K562 (cell line): Measurements from ENCODE around the gene CASKIN1. TPM values are rescaled to one million over a fixed set of nuclear protein-coding genes. Genes with fewer than 3 reads are reported as not detected.

Source experiments
- ARHGAP35 ChIP-seq: fragments of 450-650 bp; IDR thresholded peaks from 2 replicates; pipeline ENCODE4 v1.6.1; 2018; ENCODE audit not compliant: partially characterized antibody
- BRF1 ChIP-seq: IDR thresholded peaks from 3 replicates; pipeline ENCODE4 v1.6.1; 2011; ENCODE audit warnings: borderline replicate concordance, mild to moderate bottlenecking; ENCODE audit not compliant: insufficient read length; ENCODE audit errors: extremely low read depth
- E2F1 ChIP-seq: sonication (generic); formaldehyde crosslinking; IDR thresholded peaks from 2 replicates; pipeline ENCODE4 v1.8.1; 2023; ENCODE audit warnings: mild to moderate bottlenecking, missing genetic modification reagents, moderate library complexity
- E2F8 ChIP-seq: fragments of 450-650 bp; IDR thresholded peaks from 2 replicates; pipeline ENCODE4 v1.7.1; 2018; ENCODE audit warnings: mild to moderate bottlenecking, low read depth; ENCODE audit not compliant: partially characterized antibody
- ETV6 ChIP-seq, 3 experiments: fragments of 150-350 bp in 1 of 3; sonication (generic) in 1 of 3; formaldehyde crosslinking in 1 of 3; IDR thresholded peaks; 2 replicates each; pipeline versions ENCODE4 v1.6.1 to v1.8.0; 2014 to 2022; ENCODE audit warnings: borderline replicate concordance in 2 of 3, low read depth in 2 of 3, antibody characterized with exemption in 1 of 3, low read length in 1 of 3, mild to moderate bottlenecking in 1 of 3, missing genetic modification reagents in 1 of 3
- GMEB1 ChIP-seq: fragments of 250-450 bp; sonication (Bioruptor Pico); IDR thresholded peaks from 2 replicates; pipeline ENCODE4 v1.4.0; 2020; ENCODE audit warnings: mild to moderate bottlenecking
- JUND ChIP-seq, 2 experiments: IDR thresholded peaks; 2 replicates in 1 of 2; 3 replicates in 1 of 2; pipeline ENCODE4 v1.6.1; 2011; ENCODE audit warnings: borderline replicate concordance in 2 of 2, low read depth in 2 of 2, low read length in 2 of 2, improper control_type of control experiment in 1 of 2, missing biosample characterization in 1 of 2, missing genetic modification characterization in 1 of 2, missing genetic modification reagents in 1 of 2
- KDM5B ChIP-seq: fragments of 200-600 bp; sonication (generic); IDR thresholded peaks from 2 replicates; pipeline ENCODE4 v1.6.1; 2012; ENCODE audit warnings: low read depth, mild to moderate bottlenecking, moderate library complexity, low read length, control low read depth, inconsistent platforms; ENCODE audit not compliant: insufficient replicate concordance
- MCM7 ChIP-seq, 2 experiments: fragments of 450-650 bp; IDR thresholded peaks; 2 replicates each; pipeline ENCODE4 v1.6.1; 2016 to 2018
- MIER1 ChIP-seq: fragments of 450-650 bp; IDR thresholded peaks from 2 replicates; pipeline ENCODE4 v1.6.1; 2016; ENCODE audit warnings: antibody characterized with exemption, mild to moderate bottlenecking, low read depth
- NONO ChIP-seq, 2 experiments: fragments of 200-400 bp in 1 of 2; fragments of 450-650 bp in 1 of 2; formaldehyde crosslinking in 1 of 2; IDR thresholded peaks; 2 replicates each; pipeline ENCODE4 v1.6.1; 2017; ENCODE audit warnings: low read depth in 2 of 2, mild to moderate bottlenecking in 2 of 2, moderate library complexity in 2 of 2, low read length in 1 of 2
- PHF20 ChIP-seq: fragments of 450-650 bp; IDR thresholded peaks from 2 replicates; pipeline ENCODE4 v1.6.1; 2018; ENCODE audit not compliant: partially characterized antibody
- PPARD ChIP-seq: fragments of 250-450 bp; sonication (Bioruptor Pico); IDR thresholded peaks from 2 replicates; pipeline ENCODE4 v1.8.0; 2022; ENCODE audit warnings: inconsistent platforms, mild to moderate bottlenecking, moderate library complexity
- RBM15 ChIP-seq: fragments of 200-400 bp; formaldehyde crosslinking; IDR thresholded peaks from 2 replicates; pipeline ENCODE4 v1.6.1; 2018; ENCODE audit warnings: mild to moderate bottlenecking, low read length, moderate library complexity; ENCODE audit not compliant: insufficient read depth
- RBM17 ChIP-seq: fragments of 200-400 bp; formaldehyde crosslinking; IDR thresholded peaks from 2 replicates; pipeline ENCODE4 v1.6.1; 2017; ENCODE audit warnings: low read depth, mild to moderate bottlenecking, low read length, borderline replicate concordance
- RHOXF2B ChIP-seq: fragments of 250-450 bp; sonication (Bioruptor Pico); conservative IDR thresholded peaks from 2 replicates; pipeline ENCODE4 v1.5.1; 2021
- TSC22D4 ChIP-seq: fragments of 450-650 bp; IDR thresholded peaks from 2 replicates; pipeline ENCODE4 v1.6.1; 2016; ENCODE audit warnings: missing genetic modification characterization, missing biosample characterization, control low read depth
- ZBED1 ChIP-seq: IDR thresholded peaks from 2 replicates; pipeline ENCODE4 v1.6.1; 2014
- ZBTB17 ChIP-seq: fragments of 450-650 bp; formaldehyde crosslinking; IDR thresholded peaks from 2 replicates; pipeline ENCODE4 v1.4.0; 2020; ENCODE audit warnings: mild to moderate bottlenecking
- polyA plus RNA-seq, 8 experiments: library from polyadenylated mRNA; depleted of rRNA in 4 of 8; stranded (reverse) in 5 of 8; unstranded in 3 of 8; fragments of >200 nt; fragmentation: Nextera tagmentation in 2 of 8; fragmentation: Illumina TruSeq in 1 of 8; extraction: Ambion mirVana in 2 of 8; extraction: Trizol in 1 of 8; gene quantifications; 2 replicates each; pipeline versions ENCODE4 v1.2.1 to v1.2.3, GENCODE V29; 2011 to 2014; ENCODE audit warnings: inconsistent platforms in 1 of 8, missing spikeins in 1 of 8
- total RNA-seq, 7 experiments: library from RNA; depleted of rRNA in 6 of 7; stranded (reverse); fragments of >200 nt in 6 of 7; fragmentation: Illumina TruSeq in 2 of 7; extraction: Trizol in 2 of 7; gene quantifications; 2 replicates each; pipeline versions ENCODE4 v1.2.1 to v1.2.3, GENCODE V29; 2011 to 2021; ENCODE audit warnings: low replicate concordance in 1 of 7

CASKIN1 gene
- total and polyA plus RNA-seq, 9 of the 15 experiments (the other 6 are each of a cell fraction or from before 2014, with no cell fraction given) = 0.15 to 4.5 (median 1.5) TPM; not detected in 2

- no peak for TF ChIP-seq E2F8
- peak; percentile 100 for TF ChIP-seq KDM5B
- no peak for TF ChIP-seq RBM15
- TF ChIP-seq BRF1 = no peak
- no peak for TF ChIP-seq ETV6 (IDR thresholded peaks at IDR 0.05; ENCODE audit: borderline replicate concordance in 1 of 2, low read depth in 2 of 2, low read length in 1 of 2)
- TF ChIP-seq ETV6 (CRISPR knock-in tag; IDR thresholded peaks at IDR 0.05; ENCODE audit: borderline replicate concordance) = peak; percentile 80; the same call in 1 of the 2 replicates
- peak; percentile 90 for TF ChIP-seq ZBED1
- TF ChIP-seq JUND (IDR thresholded peaks at IDR 0.05; ENCODE audit: borderline replicate concordance, low read depth, low read length) = peak; percentile 47; the same call in 1 of the 2 replicates
- TF ChIP-seq JUND (tag; IDR thresholded peaks at IDR 0.05; ENCODE audit: borderline replicate concordance, low read depth, low read length) = no peak; the same call in 2 of the 3 replicates
- TF ChIP-seq MCM7 (IDR thresholded peaks at IDR 0.05) = no peak
- TF ChIP-seq MIER1 = no peak
- TF ChIP-seq PHF20 = peak; percentile 15
- peak; percentile 36; the same call in 1 of the 2 replicates for TF ChIP-seq E2F1
- TF ChIP-seq PPARD (CRISPR knock-in tag) = no peak
- peak; percentile 93 for TF ChIP-seq RHOXF2B
- peak; percentile 68; a peak in 3 of 4 replicates for TF ChIP-seq NONO (IDR thresholded peaks at IDR 0.05; ENCODE audit: low read depth in 2 of 2, low read length in 1 of 2)
- TF ChIP-seq ZBTB17 (CRISPR knock-in tag) = no peak; the same call in 1 of the 2 replicates
- TF ChIP-seq TSC22D4 = no peak
- no peak for TF ChIP-seq ARHGAP35
- TF ChIP-seq GMEB1 = peak; percentile 72
- TF ChIP-seq RBM17 = no peak
Observed at GRCh38 chr16:2155091-2155950, 41.1 kb downstream of the CASKIN1 start, which contains the start of gene TRAF7 (continued).
